ENCODE data around the gene TSEN2. TPM values are rescaled to one million over a fixed set of nuclear protein-coding genes. Genes with fewer than 3 reads are reported as not detected.
A peak's percentile ranks its signal among the peaks of the same experiment; 100 is the strongest.

Gene TSEN2
- total RNA-seq, 3 donors from 2014 or later (not counting 1 experiment from before 2014, with no cell fraction given), result 4.1 to 11.4 (median 5.7) TPM

DNA sequence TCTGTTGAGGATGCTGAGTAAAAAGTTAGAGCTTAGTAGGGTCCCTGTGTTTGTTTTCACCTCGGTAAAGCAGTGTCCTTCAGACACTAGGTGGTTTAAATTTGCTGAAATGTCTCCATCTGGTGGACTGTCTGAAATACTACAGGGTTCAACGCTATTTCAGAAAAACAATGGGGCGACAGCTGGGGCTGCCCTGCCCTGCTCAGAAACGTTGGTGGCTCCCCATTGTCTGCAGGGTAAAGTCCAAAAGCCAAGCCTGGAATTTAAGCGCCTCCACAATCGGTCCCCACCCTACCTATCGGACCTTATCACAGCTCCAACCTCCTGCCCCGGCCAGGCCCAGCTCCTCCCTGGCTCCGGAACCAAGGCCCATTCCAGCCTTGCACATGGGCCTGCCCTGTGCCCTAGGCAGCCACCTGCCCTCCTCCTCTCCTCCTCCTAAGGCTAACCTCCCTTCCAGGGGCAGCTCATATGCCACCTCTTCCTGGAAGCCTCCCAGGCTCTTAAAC lies 4.3 kb upstream of the TSEN2 start:
- Mint-ChIP-seq H3K4me1 (peaks cover 21 to 25% of the 10 kb centered on the region in 2 donors), H3K36me3 (no peaks in the 10 kb centered on the region), H3K4me3 (no peak overlapping the region), H3K9me3 (no peaks in the 10 kb centered on the region), H3K27me3 (ENCODE audit: low read depth in 2 of 2) (no peaks in the 10 kb centered on the region), H3K27ac (no peak overlapping the region)
- H3K4me1 ChIP-seq (ENCODE audit: control insufficient read depth, insufficient read depth, low read length), result peaks cover 14% of the 10 kb centered on the region
- peak; percentile 24 to 34 (median 28) for ATAC-seq
- no peaks in the 10 kb centered on the region for H3K36me3 ChIP-seq (ENCODE audit: control insufficient read depth, insufficient read depth, low read length)
- H3K27ac ChIP-seq (ENCODE audit: low read length), result no peak overlapping the region
- DNase-seq, result peak in 1 of 2 donors; percentile 75
- WGBS (ENCODE audit: insufficient coverage), result 29% methylated on average over 9 of the region's 9 CpGs
- no peaks in the 10 kb centered on the region for H3K9me3 ChIP-seq (ENCODE audit: control insufficient read depth, insufficient read depth, low read length)
- no peak overlapping the region for H3K4me3 ChIP-seq (ENCODE audit: low read length)
- no peaks in the 10 kb centered on the region for H3K27me3 ChIP-seq (ENCODE audit: control insufficient read depth, insufficient read depth, low read length)
- intact Hi-C loops (cut with micrococcal nuclease), result no loop called here
- TF ChIP-seq, protein P1, sequence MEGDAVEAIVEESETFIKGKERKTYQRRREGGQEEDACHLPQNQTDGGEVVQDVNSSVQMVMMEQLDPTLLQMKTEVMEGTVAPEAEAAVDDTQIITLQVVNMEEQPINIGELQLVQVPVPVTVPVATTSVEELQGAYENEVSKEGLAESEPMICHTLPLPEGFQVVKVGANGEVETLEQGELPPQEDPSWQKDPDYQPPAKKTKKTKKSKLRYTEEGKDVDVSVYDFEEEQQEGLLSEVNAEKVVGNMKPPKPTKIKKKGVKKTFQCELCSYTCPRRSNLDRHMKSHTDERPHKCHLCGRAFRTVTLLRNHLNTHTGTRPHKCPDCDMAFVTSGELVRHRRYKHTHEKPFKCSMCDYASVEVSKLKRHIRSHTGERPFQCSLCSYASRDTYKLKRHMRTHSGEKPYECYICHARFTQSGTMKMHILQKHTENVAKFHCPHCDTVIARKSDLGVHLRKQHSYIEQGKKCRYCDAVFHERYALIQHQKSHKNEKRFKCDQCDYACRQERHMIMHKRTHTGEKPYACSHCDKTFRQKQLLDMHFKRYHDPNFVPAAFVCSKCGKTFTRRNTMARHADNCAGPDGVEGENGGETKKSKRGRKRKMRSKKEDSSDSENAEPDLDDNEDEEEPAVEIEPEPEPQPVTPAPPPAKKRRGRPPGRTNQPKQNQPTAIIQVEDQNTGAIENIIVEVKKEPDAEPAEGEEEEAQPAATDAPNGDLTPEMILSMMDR (IDR thresholded peaks at IDR 0.05), result peak; percentile 76

DNA sequence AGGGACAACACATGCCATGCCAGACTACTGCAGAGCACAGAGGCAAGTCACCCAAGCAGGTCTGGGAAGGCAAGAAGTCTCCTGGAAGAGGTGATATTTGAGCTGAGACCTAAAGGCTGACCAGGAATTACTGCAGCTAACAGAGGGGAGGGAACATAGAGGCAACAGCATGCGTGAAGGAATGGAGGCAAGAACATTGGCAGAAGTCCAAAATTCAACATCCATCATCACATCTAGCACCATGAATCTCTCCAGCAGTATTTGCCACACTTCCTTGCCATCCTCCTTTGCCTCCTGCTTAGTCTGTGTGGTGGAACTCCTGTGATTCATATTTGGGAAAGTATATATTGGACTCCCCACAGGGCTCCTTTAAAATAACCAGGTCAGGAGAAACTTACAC lies 870 bp upstream of the TSEN2 start:
- no peak for ATAC-seq
- Histone ChIP-seq H3K4me3 (ENCODE audit: low read length) (peak overlapping the region; percentile 85), H3K27me3 (ENCODE audit: control insufficient read depth, insufficient read depth, low read length) (no peaks in the 10 kb centered on the region), H3K36me3 (ENCODE audit: control insufficient read depth, insufficient read depth, low read length) (no peaks in the 10 kb centered on the region), H3K4me1 (ENCODE audit: control insufficient read depth, insufficient read depth, low read length) (peaks cover 18% of the 10 kb centered on the region), H3K9me3 (ENCODE audit: control insufficient read depth, insufficient read depth, low read length) (no peaks in the 10 kb centered on the region), H3K27ac (ENCODE audit: low read length) (peak overlapping the region; percentile 78)
- no peaks in the 10 kb centered on the region for H3K27me3 Mint-ChIP-seq (ENCODE audit: low read depth in 2 of 2)
- H3K9me3 Mint-ChIP-seq, result no peaks in the 10 kb centered on the region
- peak overlapping the region; percentile 94 for H3K4me3 Mint-ChIP-seq
- intact Hi-C loops (cut with micrococcal nuclease), result no loop called here
- peak overlapping the region; percentile 93 to 94 for H3K27ac Mint-ChIP-seq
- H3K36me3 Mint-ChIP-seq, result no peaks in the 10 kb centered on the region
- WGBS (ENCODE audit: insufficient coverage), result 60% methylated on average over 1 of the region's 1 CpG
- DNase-seq, result peak in 1 of 2 donors; percentile 39
- peaks cover 29 to 31% of the 10 kb centered on the region in 2 donors for H3K4me1 Mint-ChIP-seq
- TF ChIP-seq, protein P1 (IDR thresholded peaks at IDR 0.05), result no peak

DNA sequence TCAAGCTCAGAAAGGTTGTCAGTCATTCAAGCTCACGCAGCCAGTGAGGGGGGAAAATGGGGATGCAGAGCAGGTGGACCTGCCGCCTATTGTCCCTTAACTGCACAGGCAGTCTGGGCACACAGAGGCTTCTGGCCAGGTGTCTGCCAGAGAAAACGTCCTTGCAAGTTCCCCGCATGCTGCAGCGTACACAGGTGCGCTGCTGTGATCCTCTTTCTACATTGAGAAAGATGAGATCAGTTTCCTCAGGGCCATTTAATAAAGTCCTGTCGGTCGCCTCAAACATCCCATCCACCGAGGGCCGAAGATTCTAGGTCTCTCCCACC lies 445 bp upstream of the TSEN2 start:
- peak overlapping the region; percentile 93 to 94 for H3K27ac Mint-ChIP-seq
- WGBS (ENCODE audit: insufficient coverage), result 8% methylated on average over 10 of the region's 10 CpGs
- H3K4me1 ChIP-seq (ENCODE audit: control insufficient read depth, insufficient read depth, low read length), result peaks cover 18% of the 10 kb centered on the region

More for the DNA sequence above, 445 bp upstream of the TSEN2 start:
- ATAC-seq (no peak), DNase-seq (no peak)
- Mint-ChIP-seq H3K27me3 (ENCODE audit: low read depth in 2 of 2) (no peaks in the 10 kb centered on the region), H3K4me3 (peak overlapping the region; percentile 94), H3K9me3 (no peaks in the 10 kb centered on the region), H3K36me3 (no peaks in the 10 kb centered on the region), H3K4me1 (peaks cover 29 to 31% of the 10 kb centered on the region in 2 donors)
- intact Hi-C loops (cut with micrococcal nuclease), result loop anchor here (1.0 kb wide), 1 partner anchor 73 kb away; the partner anchor contains the start of gene MKRN2
- H3K4me3 ChIP-seq (ENCODE audit: low read length), result peak overlapping the region; percentile 85
- no peaks in the 10 kb centered on the region for H3K36me3 ChIP-seq (ENCODE audit: control insufficient read depth, insufficient read depth, low read length)
- H3K27me3 ChIP-seq (ENCODE audit: control insufficient read depth, insufficient read depth, low read length), result no peaks in the 10 kb centered on the region
- TF ChIP-seq, protein P1 (IDR thresholded peaks at IDR 0.05), result no peak
- H3K27ac ChIP-seq (ENCODE audit: low read length), result peak overlapping the region; percentile 78
- no peaks in the 10 kb centered on the region for H3K9me3 ChIP-seq (ENCODE audit: control insufficient read depth, insufficient read depth, low read length)

Measured in natural killer cell (primary cell).